C4-2B (cell line): Measurements from ENCODE around the gene PARP4.
"Not testable (repeated sequence)": the region's sequence is repeated elsewhere in the genome, so short reads cannot be mapped to it uniquely, and the experiment has no call there.

Source experiments
- H3K27ac ChIP-seq: fragments of 450-650 bp; 2 replicates; pipeline ENCODE4 v1.5.1; 2017
- CTCF ChIP-seq: fragments of 450-650 bp; conservative IDR thresholded peaks from 2 replicates; pipeline ENCODE4 v1.5.1; 2017; ENCODE audit warnings: mild to moderate bottlenecking
- ZFX ChIP-seq: fragments of 450-650 bp; IDR thresholded peaks from 2 replicates; pipeline ENCODE4 v1.6.1; 2017

Gene PARP4

GRCh38 chr13:24458736-24459135, 53.8 kb downstream of the PARP4 start:
- no peak overlapping the region for H3K27ac ChIP-seq
- TF ChIP-seq ZFX (no peak), CTCF (no peak)

- TF ChIP-seq ZFX, result no peak
- no peak for TF ChIP-seq CTCF
- no peak overlapping the region for H3K27ac ChIP-seq
Observed at GRCh38 chr13:24456396-24456795, 56.2 kb downstream of the PARP4 start.

DNA sequence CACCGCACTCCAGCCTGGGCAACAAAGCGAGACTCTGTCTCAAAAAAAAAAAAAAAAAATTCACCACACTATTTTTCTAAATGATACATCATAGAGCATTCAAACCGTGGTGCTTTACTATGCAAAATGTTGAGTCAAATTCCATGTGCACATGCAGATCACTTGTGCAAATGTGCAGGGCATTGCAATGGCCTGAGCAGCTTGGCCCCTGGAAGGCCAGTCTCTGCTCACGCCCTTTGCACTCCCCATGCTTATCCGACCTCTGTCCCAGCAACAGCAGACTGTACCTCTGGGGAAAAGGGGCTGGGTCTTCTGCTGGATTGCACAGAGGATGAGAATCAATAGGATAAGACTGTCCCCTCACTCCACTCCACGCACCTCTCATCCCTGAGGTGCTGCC, 58.5 kb downstream of the PARP4 start:
- no peak for TF ChIP-seq ZFX
- no peak for TF ChIP-seq CTCF
- no peak overlapping the region for H3K27ac ChIP-seq

DNA sequence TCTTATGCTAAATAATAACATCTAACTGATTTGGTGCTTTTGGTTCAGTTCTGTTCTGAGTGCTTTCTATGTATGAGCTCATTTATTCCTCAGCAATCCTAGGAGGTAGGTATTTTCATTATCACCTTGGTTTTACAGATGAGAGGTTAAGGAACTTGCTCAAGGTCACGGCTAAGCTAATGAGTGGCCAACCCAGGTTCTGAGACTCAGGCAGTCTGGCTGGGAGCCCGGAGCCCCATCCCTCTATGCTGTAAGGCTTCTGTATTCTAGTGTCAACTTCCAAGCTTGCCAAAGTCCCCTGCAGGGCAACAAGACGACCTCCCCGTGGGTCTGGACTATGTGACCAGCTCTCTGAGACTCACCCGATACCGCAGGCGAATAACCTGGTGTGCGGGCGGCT, 60.5 kb downstream of the PARP4 start:
- H3K27ac ChIP-seq, result no peak overlapping the region
- TF ChIP-seq CTCF (no peak), ZFX (no peak)

- H3K27ac ChIP-seq, result no peak overlapping the region
- TF ChIP-seq CTCF, result no peak
- TF ChIP-seq ZFX, result no peak
Observed at GRCh38 chr13:24450530-24450929, 62.0 kb downstream of the PARP4 start.

DNA sequence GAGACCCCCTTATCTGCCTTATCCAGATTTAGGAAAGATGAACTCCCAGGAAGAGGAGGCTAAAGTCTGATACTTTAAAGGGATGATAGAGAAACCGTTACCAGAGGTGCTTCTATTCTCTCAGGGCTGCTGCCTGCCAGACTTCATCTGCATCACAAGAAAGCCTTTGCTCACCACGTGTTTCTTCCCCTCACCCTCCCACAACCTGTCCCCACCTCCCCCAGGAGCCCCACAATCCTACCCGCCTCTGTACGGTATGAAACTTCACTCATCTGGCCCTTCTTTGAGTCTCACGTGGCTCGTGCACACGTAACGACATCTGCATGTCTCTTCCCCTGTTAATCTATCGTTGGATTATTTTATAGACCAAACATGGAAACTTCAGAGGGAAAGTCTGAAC, 67.7 kb downstream of the PARP4 start:
- H3K27ac ChIP-seq, result not testable (repeated sequence)

DNA sequence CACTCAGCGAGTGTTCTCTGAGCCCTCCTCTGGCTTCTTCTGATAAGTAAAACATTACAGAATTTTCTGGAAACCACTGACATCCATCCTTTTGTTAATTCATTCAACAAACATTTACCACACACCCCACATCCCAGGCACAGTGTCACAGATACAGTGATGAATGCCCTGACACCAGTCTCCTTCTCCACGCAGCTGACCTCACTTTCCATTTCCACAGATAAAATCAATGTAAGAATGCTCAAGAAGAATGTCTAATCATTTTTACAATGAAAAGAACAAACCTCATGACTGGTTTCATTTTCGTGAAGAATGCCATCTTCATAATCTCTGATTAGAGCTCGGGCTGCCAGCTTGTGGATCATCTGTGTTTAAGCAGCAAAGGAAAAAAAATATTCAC, 69.2 kb downstream of the PARP4 start:
- TF ChIP-seq CTCF (no peak), ZFX (no peak)
- no peak overlapping the region for H3K27ac ChIP-seq

- not testable (repeated sequence) for H3K27ac ChIP-seq
Observed at GRCh38 chr13:24426045-24426444, 86.5 kb downstream of the PARP4 start.

- not testable (repeated sequence) for H3K27ac ChIP-seq
Observed at GRCh38 chr13:24419668-24420067, 92.9 kb downstream of the PARP4 start.
